ENCODE results near the gene CDH4. TPM values are rescaled to one million over a fixed set of nuclear protein-coding genes. Genes with fewer than 3 reads are reported as not detected.

The CDH4 gene
- total RNA-seq, 1 experiment from 2014 or later: not detected

DNA sequence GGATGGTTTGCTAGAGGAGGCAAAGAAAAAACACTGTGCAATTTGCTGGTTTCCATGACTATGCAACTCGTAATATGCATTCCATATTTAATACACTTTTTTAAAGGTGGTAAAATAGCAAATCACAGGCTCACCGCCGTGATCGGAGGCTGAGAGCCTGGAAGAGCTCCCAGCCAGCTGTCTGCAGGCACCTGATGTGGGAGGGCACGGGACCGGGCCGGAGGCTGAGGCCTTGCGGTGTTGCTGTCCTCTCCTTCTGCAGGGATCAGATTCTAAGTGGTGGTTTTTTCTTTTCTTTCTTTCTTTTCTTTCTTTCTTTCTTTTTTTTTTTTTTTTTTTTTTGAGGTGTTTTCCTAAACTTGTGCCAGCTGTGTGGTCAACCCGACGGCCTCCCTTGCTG is 282.3 kb downstream of the CDH4 start:
- intact Hi-C loops (cut with micrococcal nuclease; ENCODE audit: unreplicated experiment): no loop called here
- ChIA-PET POLR2A (no interaction called here), CTCF (interaction anchor here (0.7 kb wide), 1 partner anchor 262 kb away, joined by 11 read pairs; no protein-coding TSS in a partner anchor)
- ATAC-seq (no peak), DNase-seq (ENCODE audit: low read depth, low spot score) (no peak)
- Histone ChIP-seq H3K27ac (ENCODE audit: low read length) (no peak overlapping the region), H3K4me3 (ENCODE audit: low read depth in 2 of 2, low read length in 2 of 2) (no peak overlapping the region), H3K27me3 (ENCODE audit: control insufficient read depth, insufficient read depth, low read length) (peaks cover 8% of the 10 kb centered on the region), H3K4me1 (ENCODE audit: control insufficient read depth, insufficient read depth, low read length) (no peaks in the 10 kb centered on the region), H3K36me3 (ENCODE audit: control insufficient read depth, insufficient read depth, low read length) (no peaks in the 10 kb centered on the region), H3K9me3 (ENCODE audit: control insufficient read depth, insufficient read depth, low read depth, low read length) (no peaks in the 10 kb centered on the region)
- no TSS peak for BruUV-seq (replicated peaks)
- in situ Hi-C loops (cut with HindIII; ENCODE audit: low pct_unique_long_range_greater_than_20kb, low sequenced_read_pairs): no loop called here
- TF ChIP-seq, protein P1, sequence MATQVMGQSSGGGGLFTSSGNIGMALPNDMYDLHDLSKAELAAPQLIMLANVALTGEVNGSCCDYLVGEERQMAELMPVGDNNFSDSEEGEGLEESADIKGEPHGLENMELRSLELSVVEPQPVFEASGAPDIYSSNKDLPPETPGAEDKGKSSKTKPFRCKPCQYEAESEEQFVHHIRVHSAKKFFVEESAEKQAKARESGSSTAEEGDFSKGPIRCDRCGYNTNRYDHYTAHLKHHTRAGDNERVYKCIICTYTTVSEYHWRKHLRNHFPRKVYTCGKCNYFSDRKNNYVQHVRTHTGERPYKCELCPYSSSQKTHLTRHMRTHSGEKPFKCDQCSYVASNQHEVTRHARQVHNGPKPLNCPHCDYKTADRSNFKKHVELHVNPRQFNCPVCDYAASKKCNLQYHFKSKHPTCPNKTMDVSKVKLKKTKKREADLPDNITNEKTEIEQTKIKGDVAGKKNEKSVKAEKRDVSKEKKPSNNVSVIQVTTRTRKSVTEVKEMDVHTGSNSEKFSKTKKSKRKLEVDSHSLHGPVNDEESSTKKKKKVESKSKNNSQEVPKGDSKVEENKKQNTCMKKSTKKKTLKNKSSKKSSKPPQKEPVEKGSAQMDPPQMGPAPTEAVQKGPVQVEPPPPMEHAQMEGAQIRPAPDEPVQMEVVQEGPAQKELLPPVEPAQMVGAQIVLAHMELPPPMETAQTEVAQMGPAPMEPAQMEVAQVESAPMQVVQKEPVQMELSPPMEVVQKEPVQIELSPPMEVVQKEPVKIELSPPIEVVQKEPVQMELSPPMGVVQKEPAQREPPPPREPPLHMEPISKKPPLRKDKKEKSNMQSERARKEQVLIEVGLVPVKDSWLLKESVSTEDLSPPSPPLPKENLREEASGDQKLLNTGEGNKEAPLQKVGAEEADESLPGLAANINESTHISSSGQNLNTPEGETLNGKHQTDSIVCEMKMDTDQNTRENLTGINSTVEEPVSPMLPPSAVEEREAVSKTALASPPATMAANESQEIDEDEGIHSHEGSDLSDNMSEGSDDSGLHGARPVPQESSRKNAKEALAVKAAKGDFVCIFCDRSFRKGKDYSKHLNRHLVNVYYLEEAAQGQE (IDR thresholded peaks at IDR 0.05; ENCODE audit: insufficient read depth in 1 of 2, low read depth in 2 of 2, low read length in 1 of 2): no peak

DNA sequence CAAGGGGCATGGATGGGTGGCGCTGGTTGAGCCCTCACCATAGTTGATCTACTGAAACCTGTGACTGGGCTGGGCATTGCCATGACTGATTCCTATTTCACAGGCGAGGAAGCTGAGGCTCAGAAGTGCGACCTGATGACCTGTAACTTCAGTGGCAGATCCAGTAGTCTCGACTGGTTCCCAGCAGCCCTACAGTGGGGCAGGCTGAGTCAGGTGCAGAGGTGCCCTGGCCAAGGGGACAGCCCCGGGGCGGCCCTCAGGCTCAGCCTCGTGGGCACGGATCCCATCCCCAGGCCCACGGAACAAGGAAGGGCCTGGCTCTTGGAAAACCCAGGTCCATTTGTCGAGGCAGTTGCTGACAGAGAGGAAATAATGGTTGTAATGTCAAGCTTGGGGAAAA is 283.0 kb downstream of the CDH4 start:
- no peaks in the 10 kb centered on the region for H3K36me3 ChIP-seq (ENCODE audit: control insufficient read depth, insufficient read depth, low read length)
- no peaks in the 10 kb centered on the region for H3K4me1 ChIP-seq (ENCODE audit: control insufficient read depth, insufficient read depth, low read length)
- TF ChIP-seq SIN3A (IDR thresholded peaks at IDR 0.05; ENCODE audit: borderline replicate concordance, insufficient read depth, low read depth, low read length): no peak
- TF ChIP-seq, protein P2, sequence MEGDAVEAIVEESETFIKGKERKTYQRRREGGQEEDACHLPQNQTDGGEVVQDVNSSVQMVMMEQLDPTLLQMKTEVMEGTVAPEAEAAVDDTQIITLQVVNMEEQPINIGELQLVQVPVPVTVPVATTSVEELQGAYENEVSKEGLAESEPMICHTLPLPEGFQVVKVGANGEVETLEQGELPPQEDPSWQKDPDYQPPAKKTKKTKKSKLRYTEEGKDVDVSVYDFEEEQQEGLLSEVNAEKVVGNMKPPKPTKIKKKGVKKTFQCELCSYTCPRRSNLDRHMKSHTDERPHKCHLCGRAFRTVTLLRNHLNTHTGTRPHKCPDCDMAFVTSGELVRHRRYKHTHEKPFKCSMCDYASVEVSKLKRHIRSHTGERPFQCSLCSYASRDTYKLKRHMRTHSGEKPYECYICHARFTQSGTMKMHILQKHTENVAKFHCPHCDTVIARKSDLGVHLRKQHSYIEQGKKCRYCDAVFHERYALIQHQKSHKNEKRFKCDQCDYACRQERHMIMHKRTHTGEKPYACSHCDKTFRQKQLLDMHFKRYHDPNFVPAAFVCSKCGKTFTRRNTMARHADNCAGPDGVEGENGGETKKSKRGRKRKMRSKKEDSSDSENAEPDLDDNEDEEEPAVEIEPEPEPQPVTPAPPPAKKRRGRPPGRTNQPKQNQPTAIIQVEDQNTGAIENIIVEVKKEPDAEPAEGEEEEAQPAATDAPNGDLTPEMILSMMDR (IDR thresholded peaks at IDR 0.05): no peak
- TF ChIP-seq POLR2AphosphoS5 (IDR thresholded peaks at IDR 0.05; ENCODE audit: low read depth, low read length): no peak
- TF ChIP-seq, protein P1 (IDR thresholded peaks at IDR 0.05; ENCODE audit: insufficient read depth in 1 of 2, low read depth in 2 of 2, low read length in 1 of 2): no peak
- TF ChIP-seq TCF7L2 (IDR thresholded peaks at IDR 0.05; ENCODE audit: low read depth, low read length): no peak
- intact Hi-C loops (cut with micrococcal nuclease; ENCODE audit: unreplicated experiment): no loop called here
- no peak for DNase-seq (ENCODE audit: low read depth, low spot score)
- POLR2A ChIA-PET: no interaction called here
- no peak for ATAC-seq
- H3K27me3 ChIP-seq (ENCODE audit: control insufficient read depth, insufficient read depth, low read length): peaks cover 8% of the 10 kb centered on the region
- H3K4me3 ChIP-seq (ENCODE audit: low read depth in 2 of 2, low read length in 2 of 2): no peak overlapping the region
- H3K9me3 ChIP-seq (ENCODE audit: control insufficient read depth, insufficient read depth, low read depth, low read length): no peaks in the 10 kb centered on the region
- H3K27ac ChIP-seq (ENCODE audit: low read length): no peak overlapping the region
- no TSS peak for BruUV-seq (replicated peaks)
- in situ Hi-C loops (cut with HindIII; ENCODE audit: low pct_unique_long_range_greater_than_20kb, low sequenced_read_pairs): no loop called here
- CTCF ChIA-PET: no interaction called here
